Neutrophil (primary cell): ENCODE data around the gene SURF1.

Source experiments
- H3K27ac ChIP-seq: fragments of 200-600 bp; sonication (generic); 2 replicates; pipeline ENCODE4 v1.5.1; 2016; ENCODE audit warnings: mild to moderate bottlenecking, moderate library complexity
- H3K27me3 ChIP-seq: fragments of 200-600 bp; sonication (generic); 2 replicates; pipeline ENCODE4 v1.6.0; 2016; ENCODE audit warnings: mild to moderate bottlenecking
- H3K36me3 ChIP-seq: fragments of 200-600 bp; sonication (generic); 2 replicates; pipeline ENCODE4 v1.5.1; 2017
- H3K4me1 ChIP-seq, 2 experiments: fragments of 200-600 bp in 1 of 2; sonication (generic) in 1 of 2; 1 replicate in 1 of 2; 2 replicates in 1 of 2; pipeline versions ENCODE4 v1.5.1 to v1.6.1; 2013 to 2016; ENCODE audit warnings: low read depth in 1 of 2, low read length in 1 of 2, mild to moderate bottlenecking in 1 of 2, moderate library complexity in 1 of 2; ENCODE audit not compliant: control insufficient read depth in 1 of 2, insufficient read depth in 1 of 2
- H3K4me3 ChIP-seq, 2 experiments: fragments of 200-600 bp in 1 of 2; sonication (generic) in 1 of 2; 1 replicate in 1 of 2; 2 replicates in 1 of 2; pipeline ENCODE4 v1.5.1; 2013 to 2016; ENCODE audit warnings: low read depth in 1 of 2, low read length in 1 of 2, mild to moderate bottlenecking in 1 of 2, moderate library complexity in 1 of 2
- H3K9me3 ChIP-seq: fragments of 200-600 bp; sonication (generic); 2 replicates; pipeline ENCODE4 v1.5.1; 2016
- TF ChIP-seq, protein P1 (sequence below): fragments of 200-600 bp; sonication (generic); IDR thresholded peaks from 2 replicates; pipeline ENCODE4 v1.5.1; 2016; ENCODE audit warnings: antibody characterized with exemption

SURF1 gene

DNA sequence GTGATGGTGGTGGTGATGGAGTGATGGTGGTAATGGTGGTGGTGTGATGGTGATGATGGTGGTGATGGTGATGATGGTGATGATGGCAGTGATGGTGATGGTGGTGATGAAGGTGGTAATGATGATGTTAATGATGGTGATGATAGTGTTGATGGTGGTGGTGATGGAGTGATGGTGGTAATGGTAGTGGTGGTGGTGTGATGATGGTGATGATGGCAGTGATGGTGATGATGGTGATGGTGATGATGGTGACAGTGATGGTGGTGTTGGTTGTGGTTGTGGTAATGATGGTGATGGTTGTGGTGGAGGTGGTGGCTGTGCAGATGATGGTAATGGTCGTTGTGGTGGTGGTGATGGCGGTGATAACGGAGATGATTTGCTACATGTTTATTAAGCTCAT lies 27.2 kb upstream of the SURF1 start:
- TF ChIP-seq, protein P1, sequence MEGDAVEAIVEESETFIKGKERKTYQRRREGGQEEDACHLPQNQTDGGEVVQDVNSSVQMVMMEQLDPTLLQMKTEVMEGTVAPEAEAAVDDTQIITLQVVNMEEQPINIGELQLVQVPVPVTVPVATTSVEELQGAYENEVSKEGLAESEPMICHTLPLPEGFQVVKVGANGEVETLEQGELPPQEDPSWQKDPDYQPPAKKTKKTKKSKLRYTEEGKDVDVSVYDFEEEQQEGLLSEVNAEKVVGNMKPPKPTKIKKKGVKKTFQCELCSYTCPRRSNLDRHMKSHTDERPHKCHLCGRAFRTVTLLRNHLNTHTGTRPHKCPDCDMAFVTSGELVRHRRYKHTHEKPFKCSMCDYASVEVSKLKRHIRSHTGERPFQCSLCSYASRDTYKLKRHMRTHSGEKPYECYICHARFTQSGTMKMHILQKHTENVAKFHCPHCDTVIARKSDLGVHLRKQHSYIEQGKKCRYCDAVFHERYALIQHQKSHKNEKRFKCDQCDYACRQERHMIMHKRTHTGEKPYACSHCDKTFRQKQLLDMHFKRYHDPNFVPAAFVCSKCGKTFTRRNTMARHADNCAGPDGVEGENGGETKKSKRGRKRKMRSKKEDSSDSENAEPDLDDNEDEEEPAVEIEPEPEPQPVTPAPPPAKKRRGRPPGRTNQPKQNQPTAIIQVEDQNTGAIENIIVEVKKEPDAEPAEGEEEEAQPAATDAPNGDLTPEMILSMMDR = no peak
- H3K4me3 ChIP-seq = no peak overlapping the region
- peaks cover 7% of the 10 kb centered on the region in 2 experiments for H3K4me1 ChIP-seq
- H3K36me3 ChIP-seq = no peaks in the 10 kb centered on the region
- H3K27me3 ChIP-seq = no peaks in the 10 kb centered on the region
- H3K27ac ChIP-seq = no peak overlapping the region
- no peaks in the 10 kb centered on the region for H3K9me3 ChIP-seq

DNA sequence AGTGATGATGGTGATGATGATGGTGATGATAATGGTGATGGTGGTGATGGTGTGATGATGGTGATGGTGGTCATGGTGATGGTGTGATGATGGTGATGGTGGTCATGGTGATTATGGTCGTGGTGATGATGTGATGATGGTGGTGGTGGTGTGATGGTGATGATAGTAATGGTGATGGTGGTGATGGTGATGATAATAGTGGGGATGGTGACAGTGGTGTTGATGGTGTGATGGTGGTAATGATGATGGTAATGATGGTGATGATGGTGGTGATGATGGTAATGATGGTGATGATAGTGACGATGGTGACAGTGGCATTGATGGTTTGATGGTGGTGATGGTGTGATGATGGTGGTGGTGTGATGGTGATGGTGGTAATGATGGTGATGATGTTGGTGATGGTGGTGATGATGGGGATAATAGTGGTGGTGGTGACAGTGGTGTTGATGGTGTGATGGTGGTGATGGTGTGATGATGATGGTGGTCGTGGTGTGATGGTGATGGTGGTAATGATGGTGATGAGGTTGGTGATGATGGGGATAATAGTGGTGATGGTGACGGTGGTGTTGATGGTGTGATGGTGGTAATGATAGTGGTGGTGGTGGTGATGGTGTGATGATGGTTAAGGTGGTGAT lies 26.3 kb upstream of the SURF1 start:
- TF ChIP-seq, protein P1 = no peak
- Histone ChIP-seq H3K36me3 (no peaks in the 10 kb centered on the region), H3K4me1 (peaks cover 10 to 12% of the 10 kb centered on the region in 2 experiments), H3K4me3 (no peak overlapping the region), H3K27me3 (no peaks in the 10 kb centered on the region), H3K27ac (no peak overlapping the region), H3K9me3 (no peaks in the 10 kb centered on the region)

DNA sequence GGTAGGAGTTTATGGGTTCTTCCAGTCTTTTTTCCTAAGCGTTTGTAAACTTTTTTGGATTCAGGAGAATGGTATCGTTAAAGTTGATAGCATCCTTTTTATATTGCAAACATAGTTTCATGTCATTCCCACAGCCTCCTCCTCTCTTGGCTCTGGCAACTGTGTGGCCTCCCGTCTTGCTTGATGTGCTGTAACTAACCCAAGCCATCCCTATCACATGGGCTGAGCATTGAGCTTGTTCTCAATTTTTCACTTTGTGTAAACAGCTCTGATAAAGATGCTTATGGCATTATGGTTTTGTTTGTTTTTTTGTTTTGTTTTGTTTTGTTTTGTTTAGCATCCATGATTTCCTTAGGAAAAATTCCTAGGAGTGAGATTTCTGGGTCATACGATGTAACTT lies 24.4 kb upstream of the SURF1 start:
- H3K36me3 ChIP-seq = no peaks in the 10 kb centered on the region

DNA sequence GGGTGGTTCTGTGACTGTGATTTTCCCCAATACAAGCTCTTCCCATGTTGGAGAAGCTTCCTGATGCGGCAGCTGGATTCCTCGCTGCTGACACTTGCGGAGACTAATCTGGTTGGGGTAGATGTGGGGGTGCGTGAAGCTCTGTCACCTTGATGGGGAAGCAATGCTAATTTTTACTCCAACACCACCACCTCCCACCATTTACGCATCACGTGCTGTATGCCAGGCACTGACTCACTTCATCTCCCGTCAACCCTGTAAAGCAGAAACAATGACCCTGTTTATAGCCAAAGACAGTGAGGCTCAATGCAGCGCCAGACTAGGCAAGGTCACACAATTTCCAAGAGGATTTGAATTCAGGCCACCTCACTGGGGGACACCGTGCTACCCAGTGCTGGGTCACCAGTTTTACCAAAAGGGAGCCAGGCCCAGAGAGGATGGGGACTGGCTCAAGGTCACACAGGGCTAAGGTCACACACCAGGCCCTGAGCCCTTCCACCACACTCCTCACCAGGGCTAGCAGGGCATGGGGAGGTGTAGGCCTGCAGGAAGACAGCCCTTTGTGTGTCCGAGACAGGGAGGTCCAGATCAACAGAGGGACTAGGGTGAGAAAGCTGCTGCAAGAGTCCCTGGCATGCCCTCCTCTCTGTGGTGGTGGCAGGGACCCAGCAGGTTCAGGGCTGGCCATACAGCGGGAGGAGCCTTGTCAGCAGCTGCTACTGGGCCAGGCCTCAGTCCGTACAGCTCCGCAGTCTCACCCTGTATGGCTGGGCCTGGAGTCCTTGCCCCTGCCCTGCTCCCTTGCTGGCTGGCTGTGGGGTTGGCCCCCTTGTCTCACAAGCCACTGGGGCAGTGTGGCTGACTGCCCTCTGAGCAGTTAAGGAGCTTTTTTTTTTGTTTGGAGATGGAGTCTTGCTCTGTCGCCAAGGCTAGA lies 23.1 kb upstream of the SURF1 start:
- TF ChIP-seq, protein P1 = no peak
- Histone ChIP-seq H3K27ac (no peak overlapping the region), H3K4me3 (no peak overlapping the region), H3K36me3 (no peaks in the 10 kb centered on the region), H3K4me1 (peaks cover 25 to 31% of the 10 kb centered on the region in 2 experiments), H3K9me3 (no peaks in the 10 kb centered on the region), H3K27me3 (no peaks in the 10 kb centered on the region)

More for the DNA sequence above, 24.4 kb upstream of the SURF1 start:
- TF ChIP-seq, protein P1 = no peak
- H3K9me3 ChIP-seq = no peaks in the 10 kb centered on the region
- no peak overlapping the region for H3K4me3 ChIP-seq
- H3K27me3 ChIP-seq = no peaks in the 10 kb centered on the region
- no peak overlapping the region for H3K27ac ChIP-seq
- peaks cover 15 to 20% of the 10 kb centered on the region in 2 experiments for H3K4me1 ChIP-seq

DNA sequence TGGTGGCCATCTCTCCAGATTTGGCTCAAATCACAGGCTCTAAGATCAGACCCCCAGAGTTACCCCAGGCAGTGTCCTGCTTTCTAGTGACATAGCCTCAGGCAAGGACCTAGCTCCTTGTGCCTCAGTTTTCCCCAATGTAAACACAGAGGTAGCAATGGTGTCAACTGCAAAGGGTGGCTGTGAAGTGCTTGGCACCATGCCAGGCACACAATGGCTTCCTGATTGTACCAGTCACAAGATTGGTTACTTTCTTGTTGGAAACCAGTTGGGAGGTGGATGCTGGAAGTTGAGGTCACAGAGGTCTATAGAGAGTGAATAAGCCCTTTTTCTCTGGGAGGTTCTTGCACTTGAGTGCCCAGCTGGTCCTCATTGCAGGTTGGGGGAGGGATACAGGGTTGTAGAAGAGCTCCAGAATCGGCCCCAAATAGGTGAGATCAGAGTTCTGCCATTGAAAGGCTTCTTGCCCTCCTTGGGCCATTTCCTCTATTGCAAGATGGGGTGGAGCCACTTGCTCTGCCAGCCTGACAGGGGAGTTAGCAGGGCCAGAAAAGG lies 22.2 kb upstream of the SURF1 start:
- Histone ChIP-seq H3K9me3 (no peaks in the 10 kb centered on the region), H3K4me3 (no peak overlapping the region), H3K36me3 (no peaks in the 10 kb centered on the region), H3K27me3 (no peaks in the 10 kb centered on the region), H3K27ac (no peak overlapping the region), H3K4me1 (peaks cover 31 to 37% of the 10 kb centered on the region in 2 experiments)
- TF ChIP-seq, protein P1 = no peak
